ENCODE measurements around the gene HIVEP1.

Gene HIVEP1

GRCh38 chr6:12036766-12037165 lies 24.7 kb downstream of the HIVEP1 start:
- TF ChIP-seq, protein P1, sequence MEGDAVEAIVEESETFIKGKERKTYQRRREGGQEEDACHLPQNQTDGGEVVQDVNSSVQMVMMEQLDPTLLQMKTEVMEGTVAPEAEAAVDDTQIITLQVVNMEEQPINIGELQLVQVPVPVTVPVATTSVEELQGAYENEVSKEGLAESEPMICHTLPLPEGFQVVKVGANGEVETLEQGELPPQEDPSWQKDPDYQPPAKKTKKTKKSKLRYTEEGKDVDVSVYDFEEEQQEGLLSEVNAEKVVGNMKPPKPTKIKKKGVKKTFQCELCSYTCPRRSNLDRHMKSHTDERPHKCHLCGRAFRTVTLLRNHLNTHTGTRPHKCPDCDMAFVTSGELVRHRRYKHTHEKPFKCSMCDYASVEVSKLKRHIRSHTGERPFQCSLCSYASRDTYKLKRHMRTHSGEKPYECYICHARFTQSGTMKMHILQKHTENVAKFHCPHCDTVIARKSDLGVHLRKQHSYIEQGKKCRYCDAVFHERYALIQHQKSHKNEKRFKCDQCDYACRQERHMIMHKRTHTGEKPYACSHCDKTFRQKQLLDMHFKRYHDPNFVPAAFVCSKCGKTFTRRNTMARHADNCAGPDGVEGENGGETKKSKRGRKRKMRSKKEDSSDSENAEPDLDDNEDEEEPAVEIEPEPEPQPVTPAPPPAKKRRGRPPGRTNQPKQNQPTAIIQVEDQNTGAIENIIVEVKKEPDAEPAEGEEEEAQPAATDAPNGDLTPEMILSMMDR (IDR thresholded peaks at IDR 0.05): no peak
- no peak for TF ChIP-seq ZFX (IDR thresholded peaks at IDR 0.05; ENCODE audit: borderline replicate concordance)
- H3K27ac ChIP-seq: no peak overlapping the region

DNA sequence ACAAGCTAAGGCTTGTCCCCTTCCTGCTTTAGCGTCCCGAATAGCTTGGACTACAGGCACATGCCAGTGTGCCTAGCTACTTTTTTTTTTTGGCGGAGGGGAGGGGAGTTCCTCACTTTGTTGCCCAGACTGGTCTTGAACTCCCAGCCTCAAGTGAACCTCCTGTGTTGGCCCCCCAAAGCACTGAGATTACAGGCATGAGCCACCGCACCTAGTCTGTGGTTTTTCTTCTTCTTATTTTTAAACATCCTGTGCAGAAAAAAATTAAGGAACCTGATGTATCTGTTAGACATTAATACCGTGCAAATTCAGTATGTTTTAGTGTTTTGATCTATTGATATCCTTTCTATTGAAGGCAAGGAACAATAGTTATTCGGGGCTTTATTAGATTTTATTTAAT lies 25.7 kb downstream of the HIVEP1 start:
- no peak for TF ChIP-seq ZFX (IDR thresholded peaks at IDR 0.05; ENCODE audit: borderline replicate concordance)
- TF ChIP-seq, protein P1 (IDR thresholded peaks at IDR 0.05): no peak

DNA sequence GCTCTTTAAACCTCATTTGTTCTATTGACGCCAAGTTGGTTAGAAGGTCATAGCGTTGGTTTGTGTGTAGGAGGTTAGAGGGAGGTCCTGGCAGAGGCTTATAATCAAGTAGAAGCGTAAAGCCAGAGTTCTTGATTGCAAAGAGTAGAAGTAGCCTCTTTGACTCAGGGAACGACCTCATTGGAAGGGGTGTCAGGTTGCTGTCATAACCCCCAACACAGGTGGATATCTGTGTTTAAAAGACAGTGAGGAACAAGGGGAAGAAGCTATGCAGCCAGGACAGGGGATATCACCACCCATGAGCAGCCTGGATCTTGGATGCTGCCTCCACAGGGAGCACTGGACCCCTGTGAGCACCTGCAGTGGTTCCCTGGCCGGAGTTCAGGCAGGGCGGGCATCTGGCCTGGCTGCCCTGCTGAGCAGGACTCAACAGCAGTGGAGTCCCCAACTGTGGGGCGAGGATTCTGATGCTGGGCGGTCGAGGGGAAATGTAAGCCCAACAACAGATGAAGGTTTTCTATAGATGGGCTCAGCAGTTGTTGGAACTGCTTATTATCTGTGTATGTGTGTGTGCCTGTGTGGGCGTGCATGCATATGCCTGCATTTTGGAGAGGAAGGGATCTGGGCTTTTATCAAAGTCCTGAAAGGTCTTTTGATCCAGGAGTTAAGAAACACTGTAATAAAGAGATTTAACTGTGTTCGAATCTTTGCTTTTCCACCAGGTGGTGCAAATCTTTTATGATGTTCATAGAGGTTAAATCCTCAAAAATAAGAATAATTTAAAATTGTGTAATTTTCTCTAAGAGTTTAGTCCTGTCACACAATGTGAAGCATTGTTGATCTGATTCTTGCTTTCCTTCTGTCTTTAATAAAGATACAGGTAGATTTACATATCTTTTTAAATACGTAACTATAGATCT lies 27.7 kb downstream of the HIVEP1 start:
- H3K27ac ChIP-seq: no peak overlapping the region
- TF ChIP-seq, protein P1 (IDR thresholded peaks at IDR 0.05): no peak
- no peak for TF ChIP-seq ZFX (IDR thresholded peaks at IDR 0.05; ENCODE audit: borderline replicate concordance)

More for the DNA sequence above, 25.7 kb downstream of the HIVEP1 start:
- no peak overlapping the region for H3K27ac ChIP-seq

DNA sequence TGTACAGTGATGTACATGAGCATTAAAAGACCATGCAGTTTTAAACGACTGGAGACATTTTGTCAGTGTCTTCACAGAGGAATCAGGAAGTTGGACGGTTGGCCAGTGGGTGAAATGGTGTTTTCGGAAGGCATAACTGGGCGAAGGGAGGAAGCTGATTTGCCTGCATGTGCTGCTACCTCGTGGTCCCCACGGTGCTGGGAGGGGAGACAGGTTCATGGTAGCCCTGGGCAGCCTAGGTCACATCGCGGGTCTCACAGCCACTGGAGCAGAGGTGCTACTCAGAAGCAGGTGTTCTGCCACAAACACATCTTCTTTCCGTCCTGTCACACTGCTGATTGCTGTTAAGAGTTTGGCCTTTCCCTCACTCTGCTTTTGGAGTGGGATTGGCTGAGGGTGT lies 35.2 kb downstream of the HIVEP1 start:
- no peak overlapping the region for H3K27ac ChIP-seq
- TF ChIP-seq, protein P1 (IDR thresholded peaks at IDR 0.05): no peak
- TF ChIP-seq ZFX (IDR thresholded peaks at IDR 0.05; ENCODE audit: borderline replicate concordance): no peak

GRCh38 chr6:12047792-12048432 lies 35.8 kb downstream of the HIVEP1 start:
- no peak for TF ChIP-seq ZFX (IDR thresholded peaks at IDR 0.05; ENCODE audit: borderline replicate concordance)
- TF ChIP-seq, protein P1 (IDR thresholded peaks at IDR 0.05): no peak
- H3K27ac ChIP-seq: no peak overlapping the region

- TF ChIP-seq ZFX (IDR thresholded peaks at IDR 0.05; ENCODE audit: borderline replicate concordance): no peak
- TF ChIP-seq, protein P1 (IDR thresholded peaks at IDR 0.05): no peak
- H3K27ac ChIP-seq: no peak overlapping the region
Observed at GRCh38 chr6:12048609-12049008, 36.5 kb downstream of the HIVEP1 start.

DNA sequence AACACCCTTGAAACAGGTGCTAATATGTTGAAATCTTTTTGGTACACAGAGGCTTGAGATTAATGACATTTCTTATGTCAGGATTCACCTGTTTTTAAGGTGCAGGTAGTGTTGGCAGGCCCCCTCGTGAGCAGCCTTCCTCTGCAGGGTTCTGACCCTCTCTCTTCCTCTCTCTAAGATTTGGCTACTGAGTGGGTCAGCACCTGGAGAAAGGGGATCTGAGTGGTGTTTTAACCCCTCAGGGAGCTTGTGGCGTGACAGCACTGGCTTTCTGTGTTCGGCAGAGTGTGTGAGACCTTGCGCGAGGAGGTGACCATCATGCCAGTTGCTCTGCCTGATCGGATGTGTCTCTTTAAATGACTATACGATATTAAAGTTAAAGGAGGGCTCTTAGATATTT lies 37.1 kb downstream of the HIVEP1 start:
- no peak overlapping the region for H3K27ac ChIP-seq
- no peak for TF ChIP-seq ZFX (IDR thresholded peaks at IDR 0.05; ENCODE audit: borderline replicate concordance)
